Activated CD8-positive, alpha-beta memory T cell treated with anti-CD3 and anti-CD28 coated beads, Interleukin-2, amount 50 U/mL, for 1 hour (primary cell): ENCODE data around the gene SLC25A47.
"Not testable (repeated sequence)": the region's sequence is repeated elsewhere in the genome, so short reads cannot be mapped to it uniquely, and the experiment has no call there.

Source experiments
- DNase-seq: peaks from one replicate; pipeline ENCODE4 v3.0.0-alpha.2; 2020; ENCODE audit errors: extremely low read depth

The SLC25A47 gene

GRCh38 chr14:100305324-100306100 lies 17.6 kb upstream of the SLC25A47 start:
- DNase-seq: no peak

- no peak for DNase-seq
Measured at GRCh38 chr14:100306101-100306997, 16.8 kb upstream of the SLC25A47 start, which contains the start of gene SLC25A29. Gene SLC25A29, minus strand, starts transcription at chr14:100306444. Its CDS starts 212 bp downstream, at chr14:100306232.

GRCh38 chr14:100306998-100307765 lies 16.0 kb upstream of the SLC25A47 start:
- DNase-seq: no peak

DNA sequence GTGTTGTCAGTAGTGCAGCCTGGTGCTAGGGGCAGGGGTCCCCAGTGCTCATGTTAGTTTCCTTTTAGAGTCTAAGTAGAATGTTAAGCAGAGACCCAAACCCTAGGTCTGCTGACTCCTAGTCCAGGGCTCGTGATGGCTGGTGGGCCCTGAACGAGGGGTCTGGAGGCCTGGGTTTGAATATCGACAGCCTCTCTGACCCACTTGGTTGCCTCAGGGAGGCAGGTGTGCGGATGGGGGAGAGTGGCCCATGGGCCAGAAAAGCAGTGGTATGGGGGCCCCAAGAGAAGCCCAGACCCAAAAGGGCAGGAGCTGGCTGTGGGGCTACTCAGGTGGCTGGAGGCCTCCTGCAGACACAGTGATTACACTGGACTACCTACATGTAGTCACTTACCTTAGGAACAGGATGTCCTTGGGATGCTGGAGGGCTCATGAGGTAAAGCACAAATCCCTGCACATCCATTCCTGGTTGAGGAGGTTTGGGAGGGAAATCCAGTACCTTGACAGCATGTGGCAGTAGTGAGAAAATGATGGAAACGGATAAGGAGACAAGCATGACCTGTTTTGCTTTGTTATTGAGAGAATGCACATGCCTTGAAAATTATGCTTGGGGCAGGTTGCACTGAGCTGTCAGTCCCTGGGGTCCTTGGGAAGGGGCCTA lies 15.2 kb upstream of the SLC25A47 start:
- DNase-seq: no peak

- not testable (repeated sequence) for DNase-seq
Measured at GRCh38 chr14:100308427-100308792, 14.7 kb upstream of the SLC25A47 start.

DNA sequence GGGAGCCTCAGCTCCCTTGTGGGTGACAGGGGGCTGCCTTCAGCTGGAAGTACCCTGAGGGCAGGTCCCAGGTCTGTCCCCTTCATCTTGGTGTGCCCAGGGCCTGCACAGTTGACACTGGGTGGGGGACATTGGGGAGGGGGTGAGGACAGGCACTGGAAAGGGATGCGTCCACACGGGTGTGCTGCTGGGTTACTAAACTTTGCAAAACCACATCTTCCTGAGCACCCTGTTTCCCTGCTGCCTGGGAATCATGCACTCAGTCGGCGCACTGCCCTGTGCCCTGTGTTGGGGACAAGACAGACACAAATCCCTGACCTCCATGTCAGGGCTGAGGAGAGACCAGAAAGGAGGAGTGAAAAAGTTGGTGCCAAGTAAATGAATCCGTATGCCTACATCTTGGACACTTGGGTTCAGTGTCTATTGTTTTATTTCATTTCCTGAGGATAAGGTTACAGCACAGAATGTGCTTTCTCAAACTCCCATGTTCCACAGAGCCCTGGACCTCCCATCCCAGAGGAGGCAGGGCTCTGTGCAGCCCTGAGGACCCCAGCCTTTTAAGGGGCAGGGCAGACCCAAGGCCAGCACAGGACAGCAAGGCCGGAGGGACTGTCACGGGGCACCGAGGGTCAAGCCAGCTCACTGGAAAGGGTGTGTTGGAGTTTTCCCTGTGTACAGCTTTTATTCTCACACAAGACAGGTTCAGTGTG lies 14.0 kb upstream of the SLC25A47 start:
- no peak for DNase-seq

GRCh38 chr14:100312110-100312876 lies 10.8 kb upstream of the SLC25A47 start:
- DNase-seq: not testable (repeated sequence)

DNA sequence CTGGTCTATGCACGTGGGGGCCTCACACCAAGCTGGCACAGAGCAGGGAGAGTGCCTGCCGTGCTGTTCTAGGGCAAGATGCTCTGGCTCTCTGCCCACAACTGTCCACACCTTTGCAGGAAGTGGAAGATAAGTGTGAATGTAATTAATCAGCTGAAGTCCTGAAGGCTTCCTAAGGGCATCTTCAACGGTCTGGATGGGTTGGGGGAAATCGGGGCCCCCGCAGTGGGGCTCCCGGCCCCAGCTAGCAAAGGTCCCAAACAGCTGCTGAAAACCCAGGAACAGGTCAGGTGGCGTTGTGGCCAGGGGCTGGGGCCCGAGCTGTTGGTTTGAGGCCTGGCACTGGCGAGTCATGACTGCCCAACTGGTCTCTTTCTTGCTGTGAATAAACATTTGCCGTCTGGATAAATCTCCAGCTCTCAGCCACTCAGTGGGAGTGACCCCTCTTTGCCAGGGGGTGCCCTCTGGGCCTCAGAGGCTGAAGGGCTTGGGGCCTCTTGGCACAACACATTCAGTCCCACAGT lies 10.2 kb upstream of the SLC25A47 start:
- no peak for DNase-seq

- DNase-seq: no peak
Measured at GRCh38 chr14:100313464-100314230, 9.5 kb upstream of the SLC25A47 start.

DNA sequence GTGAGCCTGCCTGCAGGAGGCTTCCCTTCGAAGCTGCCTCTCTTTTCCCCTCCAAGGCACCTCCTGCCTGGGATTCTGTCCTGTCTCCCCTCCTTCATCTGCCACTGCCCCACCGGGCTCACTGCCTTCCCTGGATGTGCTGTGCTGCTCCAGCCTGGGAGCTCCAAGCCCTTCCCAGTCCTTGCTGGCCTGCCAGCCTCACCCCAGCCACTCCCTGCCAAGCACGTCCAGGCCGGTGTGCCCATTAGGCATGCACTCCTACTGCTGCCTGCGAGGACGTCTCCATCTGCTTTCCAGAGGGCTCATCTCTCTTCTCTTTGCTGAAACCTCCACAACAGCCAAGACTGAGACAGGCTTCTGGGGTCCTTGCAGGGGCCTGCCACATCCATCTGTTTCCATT lies 8.4 kb upstream of the SLC25A47 start:
- DNase-seq: no peak

GRCh38 chr14:100317389-100317788 lies 5.8 kb upstream of the SLC25A47 start:
- DNase-seq: no peak

DNA sequence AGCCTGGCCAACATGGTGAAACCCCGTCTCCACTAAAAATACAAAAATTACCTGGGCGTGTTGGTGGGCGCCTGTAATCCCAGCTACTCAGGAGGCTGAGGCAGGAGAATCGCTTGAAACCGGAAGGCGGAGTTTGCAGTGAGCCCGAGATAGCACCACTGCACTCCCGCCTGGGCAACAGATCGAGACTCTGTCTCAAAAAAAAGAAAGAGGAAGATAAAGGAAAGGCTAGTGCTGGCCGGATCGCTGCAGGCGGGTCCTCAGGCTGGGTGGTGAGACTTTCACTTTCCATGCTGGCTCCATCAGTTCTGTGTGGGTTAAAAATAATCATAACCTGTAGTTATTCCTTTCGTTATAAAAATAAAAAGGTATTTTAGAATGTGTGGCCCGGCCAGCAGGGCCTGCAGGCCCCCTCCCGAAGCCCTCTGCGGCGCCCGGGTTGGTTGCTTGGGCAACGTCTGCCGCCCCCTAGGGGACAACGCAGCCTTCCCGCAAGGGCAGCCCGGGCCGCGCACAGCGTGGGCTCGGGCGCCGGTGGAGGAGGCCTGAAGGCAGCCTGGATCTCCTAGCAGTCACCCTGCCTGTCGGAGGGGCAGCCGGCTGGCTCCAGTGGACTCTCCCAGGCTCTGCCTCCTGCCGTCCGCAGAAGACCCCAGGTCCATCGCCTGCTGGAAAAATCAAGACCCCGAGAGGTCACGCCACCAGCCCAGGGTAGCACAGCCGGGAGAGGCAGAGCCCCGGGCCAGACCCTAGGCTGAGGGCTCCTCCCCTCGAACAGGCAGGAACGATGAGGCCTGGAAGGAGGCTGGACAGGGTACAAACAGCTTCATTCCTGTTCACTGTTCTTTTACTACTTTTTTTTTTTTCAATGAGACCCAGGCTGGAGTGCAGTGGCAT lies 5.0 kb upstream of the SLC25A47 start:
- no peak for DNase-seq

DNA sequence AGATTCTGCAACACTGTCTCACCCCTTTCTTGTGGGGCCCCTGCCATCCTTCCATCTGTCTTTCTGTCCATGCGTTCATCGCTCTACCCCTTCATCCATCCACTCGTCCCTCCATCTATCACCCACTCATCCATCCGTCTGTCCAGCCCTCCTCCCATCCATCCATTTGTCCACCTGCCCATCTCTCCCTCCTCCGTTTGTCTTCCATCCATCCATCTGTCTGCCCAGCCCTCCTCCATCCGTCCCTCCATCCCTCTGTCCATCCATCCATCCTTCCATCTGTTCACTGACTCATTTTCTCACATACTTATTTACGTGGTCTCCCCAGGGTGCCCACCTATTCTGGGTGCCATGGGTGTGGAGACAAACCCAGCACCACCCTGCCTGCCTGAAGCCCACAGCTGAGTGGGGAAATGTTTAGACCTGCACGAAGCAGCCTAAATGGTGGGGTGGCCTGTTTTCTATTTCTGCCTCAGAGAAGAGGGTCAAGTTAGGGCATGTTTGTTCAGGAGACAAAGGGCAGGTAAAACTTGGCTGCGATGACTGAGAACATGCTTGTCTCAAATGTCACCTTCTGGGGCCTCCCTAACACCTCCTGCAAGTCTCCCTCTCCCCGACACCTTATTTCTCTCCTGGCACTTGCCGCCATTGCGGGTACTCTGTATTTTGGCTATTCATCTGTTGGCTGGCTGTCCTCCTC lies 2.8 kb upstream of the SLC25A47 start:
- DNase-seq: no peak

DNA sequence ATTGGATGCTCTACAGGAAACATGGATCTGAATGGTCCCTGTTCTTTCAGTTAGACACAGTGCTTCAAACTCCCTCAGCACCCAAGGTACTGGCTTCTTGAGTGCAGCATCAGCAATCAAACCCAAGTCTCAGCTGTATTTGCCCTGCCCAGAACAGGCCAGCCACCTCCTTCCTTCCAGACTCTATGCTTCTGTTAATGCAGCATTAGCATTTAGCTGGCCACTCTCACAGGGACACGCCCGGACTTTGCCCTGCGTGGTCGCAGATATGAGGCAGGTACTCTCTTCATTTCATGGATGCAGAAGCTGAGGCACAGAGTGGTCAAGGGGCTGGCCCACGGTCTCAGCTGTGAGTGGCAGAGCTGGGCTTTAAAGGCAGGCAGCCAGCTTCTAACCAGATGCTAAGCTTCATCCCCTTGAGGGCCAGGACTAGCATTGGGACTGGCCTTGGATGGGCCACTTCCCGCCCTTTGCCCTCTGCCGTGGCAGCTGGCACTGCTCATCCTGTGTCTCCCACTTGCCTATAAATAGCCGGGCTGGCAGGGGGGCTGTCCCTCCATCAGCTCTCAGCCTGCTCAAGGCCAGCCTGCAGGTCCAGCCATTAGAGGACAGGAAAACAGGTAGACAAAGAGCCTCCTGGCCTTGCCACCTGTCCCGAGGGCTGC lies 1.5 kb upstream of the SLC25A47 start:
- DNase-seq: no peak

DNA sequence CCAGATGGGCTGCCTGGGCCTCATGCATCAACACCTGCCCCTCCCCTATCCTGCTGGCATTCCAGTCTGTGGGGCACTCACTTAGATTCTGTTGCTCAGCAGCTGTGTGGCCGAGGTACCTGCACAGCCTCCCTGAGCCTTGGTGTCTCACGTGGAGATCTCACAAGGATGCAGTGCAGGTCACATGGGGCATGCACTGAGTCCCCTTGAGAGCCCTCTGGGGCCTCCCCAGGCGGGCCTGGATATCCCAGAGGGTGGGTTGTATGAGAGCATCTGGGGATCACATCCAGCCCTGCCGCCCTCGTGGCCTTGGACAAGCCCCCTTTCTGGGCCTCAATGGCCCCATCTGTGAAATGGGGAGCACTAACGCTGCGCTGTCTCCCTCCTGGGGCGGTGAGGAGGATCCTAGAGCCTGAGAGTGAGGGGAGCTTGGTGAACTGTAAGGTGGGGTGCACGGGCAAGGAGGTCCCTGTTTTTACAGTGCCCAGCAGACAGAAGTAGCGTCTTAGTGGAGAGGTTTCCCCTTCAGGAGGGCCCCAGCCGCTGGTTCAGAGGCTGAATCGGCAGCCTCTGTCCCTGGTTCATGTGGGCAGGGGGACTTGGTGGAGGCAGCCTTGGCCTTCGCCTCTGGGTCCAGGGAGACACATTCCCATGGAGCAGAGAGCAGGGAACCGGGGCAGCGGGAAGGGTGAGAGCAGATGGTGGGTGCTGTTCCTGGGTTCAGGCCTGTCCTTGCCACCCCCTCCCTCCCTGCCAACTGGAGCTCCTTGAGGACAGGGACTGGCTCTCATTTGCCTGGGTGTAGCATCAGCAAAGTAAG lies 791 bp upstream of the SLC25A47 start:
- no peak for DNase-seq

DNA sequence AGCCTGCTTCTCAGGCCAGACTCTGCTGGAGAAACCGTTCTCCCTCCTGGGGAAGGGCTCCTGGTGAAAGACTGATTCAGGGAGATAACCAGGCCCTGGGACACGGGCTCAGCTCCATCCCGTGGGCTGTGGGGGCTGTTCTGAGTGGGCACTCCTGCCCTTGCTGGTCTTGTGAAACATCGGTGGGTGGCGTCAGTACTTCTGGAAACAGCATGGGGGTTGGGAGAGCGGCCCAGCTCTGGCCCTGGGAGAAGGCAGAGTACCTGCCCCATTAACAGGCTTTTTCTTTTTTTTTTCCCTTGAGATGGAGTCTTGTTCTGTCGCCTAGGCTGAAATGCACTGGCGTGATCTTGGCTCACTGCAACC lies 786 bp downstream of the SLC25A47 start:
- DNase-seq: no peak
